A549 (cell line): ENCODE measurements around the gene TMEM191B. TPM values are rescaled to one million over a fixed set of nuclear protein-coding genes. Genes with fewer than 3 reads are reported as not detected.

Experiments used
- polyA plus RNA-seq, 4 experiments: library from polyadenylated mRNA; depleted of rRNA in 3 of 4; stranded (reverse); fragments of >200 nt; fragmentation: RNase III in 1 of 4; extraction: RNeasy Plus Mini Kit Qiagen cat#74134 plus additional on column Dnase treatment in 1 of 4; gene quantifications; 2 replicates in 3 of 4; 3 replicates in 1 of 4; pipeline ENCODE4 v1.2.3, GENCODE V29; 2011 to 2017

TMEM191B gene
- polyA plus RNA-seq, 2 of the 4 experiments (the other 2 are of a cell fraction), result 0.34 to 0.67 TPM

Other genes starting within 250 kb of the TMEM191B start
- gene GGTLC3, start 9.6 kb upstream of the TMEM191B start, polyA plus RNA-seq (2011; rRNA removed), result not detected in 2 replicates
- gene GGTLC3, start 9.6 kb upstream of the TMEM191B start, polyA plus RNA-seq (2017; fragmentation: RNase III; extraction: RNeasy Plus Mini Kit Qiagen cat#74134 plus additional on column Dnase treatment), result not detected in 3 replicates
- gene RIMBP3, start 84.1 kb downstream of the TMEM191B start, polyA plus RNA-seq (2011; rRNA removed), result 0.31 and 0.36 TPM in 2 replicates
- gene RIMBP3, start 84.1 kb downstream of the TMEM191B start, polyA plus RNA-seq (2017; fragmentation: RNase III; extraction: RNeasy Plus Mini Kit Qiagen cat#74134 plus additional on column Dnase treatment), result 0.38 to 0.57 TPM (median 0.54 TPM) in 3 replicates